ENCODE measurements around the gene OR1C1. TPM values are rescaled to one million over a fixed set of nuclear protein-coding genes. Genes with fewer than 3 reads are reported as not detected.
"Not testable (repeated sequence)": the region's sequence is repeated elsewhere in the genome, so short reads cannot be mapped to it uniquely, and the experiment has no call there.

The OR1C1 gene
- polyA plus RNA-seq, 1 of the 3 experiments (the other 2 are of a cell fraction) = not detected

DNA sequence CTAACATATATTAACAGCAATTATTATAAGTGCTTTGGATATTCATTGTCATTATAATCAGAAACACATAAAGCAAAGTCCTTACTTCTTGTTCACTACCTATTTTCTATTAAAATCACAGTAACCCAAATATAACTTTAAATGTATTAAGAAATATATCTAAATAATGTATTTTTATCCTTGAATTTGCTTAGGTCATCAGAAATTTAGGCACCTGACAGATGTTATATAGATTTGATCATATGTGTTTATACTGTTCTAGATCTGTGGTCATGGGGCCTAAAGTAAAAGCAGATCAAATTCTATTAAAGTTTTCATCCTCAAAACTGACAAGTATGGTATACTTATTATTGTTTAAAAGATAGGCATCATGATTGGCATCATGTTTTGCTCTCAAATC lies 9.2 kb upstream of the OR1C1 start:
- ChIA-PET CTCF (no interaction called here), POLR2A (no interaction called here)
- Histone ChIP-seq H3K4me3 (ENCODE audit: low read depth in 2 of 2, low read length in 1 of 2) (no peak overlapping the region), H3K36me3 (replicated peaks in 1 of 2; ENCODE audit: control insufficient read depth in 1 of 2, insufficient read depth in 2 of 2, low read length in 1 of 2) (no peaks in the 10 kb centered on the region), H3K79me2 (ENCODE audit: insufficient read depth) (no peaks in the 10 kb centered on the region), H4K20me1 (ENCODE audit: insufficient read depth) (no peaks in the 10 kb centered on the region), H3K9me3 (no peaks in the 10 kb centered on the region), H3K27me3 (ENCODE audit: insufficient read depth) (no peaks in the 10 kb centered on the region), H3K9ac (no peak overlapping the region), H3K9me2 (0 out of 2 replicates have a peak, but pooled peaks cover 5% of the 10 kb centered on the region), H2AFZ (ENCODE audit: low read depth) (no peak overlapping the region), H3F3A (replicated peaks; ENCODE audit: insufficient read depth) (no peaks in the 10 kb centered on the region), H3K4me1 (ENCODE audit: control insufficient read depth in 1 of 2, insufficient read depth in 2 of 2, low read depth in 1 of 2, low read length in 1 of 2) (no peaks in the 10 kb centered on the region), H3K4me2 (no peak overlapping the region), H3K27ac (ENCODE audit: low read depth in 2 of 2, low read length in 1 of 2) (no peak overlapping the region)
- no peak for DNase-seq
- no peak for TF ChIP-seq RXRA (IDR thresholded peaks at IDR 0.05; ENCODE audit: borderline replicate concordance, low read depth)
- TF ChIP-seq, protein P1, sequence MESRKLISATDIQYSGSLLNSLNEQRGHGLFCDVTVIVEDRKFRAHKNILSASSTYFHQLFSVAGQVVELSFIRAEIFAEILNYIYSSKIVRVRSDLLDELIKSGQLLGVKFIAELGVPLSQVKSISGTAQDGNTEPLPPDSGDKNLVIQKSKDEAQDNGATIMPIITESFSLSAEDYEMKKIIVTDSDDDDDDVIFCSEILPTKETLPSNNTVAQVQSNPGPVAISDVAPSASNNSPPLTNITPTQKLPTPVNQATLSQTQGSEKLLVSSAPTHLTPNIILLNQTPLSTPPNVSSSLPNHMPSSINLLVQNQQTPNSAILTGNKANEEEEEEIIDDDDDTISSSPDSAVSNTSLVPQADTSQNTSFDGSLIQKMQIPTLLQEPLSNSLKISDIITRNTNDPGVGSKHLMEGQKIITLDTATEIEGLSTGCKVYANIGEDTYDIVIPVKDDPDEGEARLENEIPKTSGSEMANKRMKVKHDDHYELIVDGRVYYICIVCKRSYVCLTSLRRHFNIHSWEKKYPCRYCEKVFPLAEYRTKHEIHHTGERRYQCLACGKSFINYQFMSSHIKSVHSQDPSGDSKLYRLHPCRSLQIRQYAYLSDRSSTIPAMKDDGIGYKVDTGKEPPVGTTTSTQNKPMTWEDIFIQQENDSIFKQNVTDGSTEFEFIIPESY (IDR thresholded peaks at IDR 0.05; ENCODE audit: borderline replicate concordance, low read depth) = no peak
- TF ChIP-seq TAF1 (IDR thresholded peaks at IDR 0.05; ENCODE audit: borderline replicate concordance, low read depth, low read length) = no peak
- TF ChIP-seq, protein P2, sequence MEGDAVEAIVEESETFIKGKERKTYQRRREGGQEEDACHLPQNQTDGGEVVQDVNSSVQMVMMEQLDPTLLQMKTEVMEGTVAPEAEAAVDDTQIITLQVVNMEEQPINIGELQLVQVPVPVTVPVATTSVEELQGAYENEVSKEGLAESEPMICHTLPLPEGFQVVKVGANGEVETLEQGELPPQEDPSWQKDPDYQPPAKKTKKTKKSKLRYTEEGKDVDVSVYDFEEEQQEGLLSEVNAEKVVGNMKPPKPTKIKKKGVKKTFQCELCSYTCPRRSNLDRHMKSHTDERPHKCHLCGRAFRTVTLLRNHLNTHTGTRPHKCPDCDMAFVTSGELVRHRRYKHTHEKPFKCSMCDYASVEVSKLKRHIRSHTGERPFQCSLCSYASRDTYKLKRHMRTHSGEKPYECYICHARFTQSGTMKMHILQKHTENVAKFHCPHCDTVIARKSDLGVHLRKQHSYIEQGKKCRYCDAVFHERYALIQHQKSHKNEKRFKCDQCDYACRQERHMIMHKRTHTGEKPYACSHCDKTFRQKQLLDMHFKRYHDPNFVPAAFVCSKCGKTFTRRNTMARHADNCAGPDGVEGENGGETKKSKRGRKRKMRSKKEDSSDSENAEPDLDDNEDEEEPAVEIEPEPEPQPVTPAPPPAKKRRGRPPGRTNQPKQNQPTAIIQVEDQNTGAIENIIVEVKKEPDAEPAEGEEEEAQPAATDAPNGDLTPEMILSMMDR (IDR thresholded peaks at IDR 0.05) = no peak
- no peak for TF ChIP-seq RFX5 (IDR thresholded peaks at IDR 0.05; ENCODE audit: low read length)
- TF ChIP-seq SIN3A (IDR thresholded peaks at IDR 0.05; ENCODE audit: borderline replicate concordance, low read depth, low read length) = no peak
- TF ChIP-seq, protein P3, sequence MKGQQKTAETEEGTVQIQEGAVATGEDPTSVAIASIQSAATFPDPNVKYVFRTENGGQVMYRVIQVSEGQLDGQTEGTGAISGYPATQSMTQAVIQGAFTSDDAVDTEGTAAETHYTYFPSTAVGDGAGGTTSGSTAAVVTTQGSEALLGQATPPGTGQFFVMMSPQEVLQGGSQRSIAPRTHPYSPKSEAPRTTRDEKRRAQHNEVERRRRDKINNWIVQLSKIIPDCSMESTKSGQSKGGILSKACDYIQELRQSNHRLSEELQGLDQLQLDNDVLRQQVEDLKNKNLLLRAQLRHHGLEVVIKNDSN (IDR thresholded peaks at IDR 0.05; ENCODE audit: borderline replicate concordance, low read depth) = no peak
- TF ChIP-seq, protein P4, sequence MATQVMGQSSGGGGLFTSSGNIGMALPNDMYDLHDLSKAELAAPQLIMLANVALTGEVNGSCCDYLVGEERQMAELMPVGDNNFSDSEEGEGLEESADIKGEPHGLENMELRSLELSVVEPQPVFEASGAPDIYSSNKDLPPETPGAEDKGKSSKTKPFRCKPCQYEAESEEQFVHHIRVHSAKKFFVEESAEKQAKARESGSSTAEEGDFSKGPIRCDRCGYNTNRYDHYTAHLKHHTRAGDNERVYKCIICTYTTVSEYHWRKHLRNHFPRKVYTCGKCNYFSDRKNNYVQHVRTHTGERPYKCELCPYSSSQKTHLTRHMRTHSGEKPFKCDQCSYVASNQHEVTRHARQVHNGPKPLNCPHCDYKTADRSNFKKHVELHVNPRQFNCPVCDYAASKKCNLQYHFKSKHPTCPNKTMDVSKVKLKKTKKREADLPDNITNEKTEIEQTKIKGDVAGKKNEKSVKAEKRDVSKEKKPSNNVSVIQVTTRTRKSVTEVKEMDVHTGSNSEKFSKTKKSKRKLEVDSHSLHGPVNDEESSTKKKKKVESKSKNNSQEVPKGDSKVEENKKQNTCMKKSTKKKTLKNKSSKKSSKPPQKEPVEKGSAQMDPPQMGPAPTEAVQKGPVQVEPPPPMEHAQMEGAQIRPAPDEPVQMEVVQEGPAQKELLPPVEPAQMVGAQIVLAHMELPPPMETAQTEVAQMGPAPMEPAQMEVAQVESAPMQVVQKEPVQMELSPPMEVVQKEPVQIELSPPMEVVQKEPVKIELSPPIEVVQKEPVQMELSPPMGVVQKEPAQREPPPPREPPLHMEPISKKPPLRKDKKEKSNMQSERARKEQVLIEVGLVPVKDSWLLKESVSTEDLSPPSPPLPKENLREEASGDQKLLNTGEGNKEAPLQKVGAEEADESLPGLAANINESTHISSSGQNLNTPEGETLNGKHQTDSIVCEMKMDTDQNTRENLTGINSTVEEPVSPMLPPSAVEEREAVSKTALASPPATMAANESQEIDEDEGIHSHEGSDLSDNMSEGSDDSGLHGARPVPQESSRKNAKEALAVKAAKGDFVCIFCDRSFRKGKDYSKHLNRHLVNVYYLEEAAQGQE (IDR thresholded peaks at IDR 0.05; ENCODE audit: low read depth, low read length) = no peak
- no peak for TF ChIP-seq MEF2A (IDR thresholded peaks at IDR 0.05; ENCODE audit: borderline replicate concordance, low read depth)
- no peak for TF ChIP-seq EP300 (IDR thresholded peaks at IDR 0.05; ENCODE audit: borderline replicate concordance in 1 of 2, low read depth in 1 of 2, low read length in 1 of 2)
- TF ChIP-seq GABPA (IDR thresholded peaks at IDR 0.05; ENCODE audit: low read depth) = no peak
- no peak for TF ChIP-seq RAD21 (IDR thresholded peaks at IDR 0.05; ENCODE audit: low read length)
- TF ChIP-seq NFIC (IDR thresholded peaks at IDR 0.05; ENCODE audit: borderline replicate concordance) = no peak
- no peak for TF ChIP-seq NRF1 (IDR thresholded peaks at IDR 0.05; ENCODE audit: low read depth, low read length)
- TF ChIP-seq, protein P5, sequence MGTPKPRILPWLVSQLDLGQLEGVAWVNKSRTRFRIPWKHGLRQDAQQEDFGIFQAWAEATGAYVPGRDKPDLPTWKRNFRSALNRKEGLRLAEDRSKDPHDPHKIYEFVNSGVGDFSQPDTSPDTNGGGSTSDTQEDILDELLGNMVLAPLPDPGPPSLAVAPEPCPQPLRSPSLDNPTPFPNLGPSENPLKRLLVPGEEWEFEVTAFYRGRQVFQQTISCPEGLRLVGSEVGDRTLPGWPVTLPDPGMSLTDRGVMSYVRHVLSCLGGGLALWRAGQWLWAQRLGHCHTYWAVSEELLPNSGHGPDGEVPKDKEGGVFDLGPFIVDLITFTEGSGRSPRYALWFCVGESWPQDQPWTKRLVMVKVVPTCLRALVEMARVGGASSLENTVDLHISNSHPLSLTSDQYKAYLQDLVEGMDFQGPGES (IDR thresholded peaks at IDR 0.05; ENCODE audit: low read depth, low read length) = no peak

DNA sequence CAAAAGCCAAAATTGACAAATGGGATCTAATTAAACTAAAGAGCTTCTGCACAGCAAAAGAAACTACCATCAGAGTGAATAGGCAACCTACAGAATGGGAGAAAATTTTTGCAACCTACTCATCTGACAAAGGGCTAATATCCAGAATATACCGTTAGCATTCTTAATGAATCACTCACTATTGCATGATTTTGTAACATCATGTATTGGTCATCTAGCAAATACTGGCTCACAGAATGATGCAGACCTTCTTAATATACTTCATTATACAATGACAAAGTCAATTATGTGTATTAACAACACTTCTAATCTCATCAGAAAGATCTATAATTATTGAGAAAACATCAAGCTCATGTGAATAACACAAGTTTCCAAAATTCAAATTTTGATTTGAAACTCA lies 6.0 kb downstream of the OR1C1 start:
- H3K4me3 ChIP-seq (ENCODE audit: low read depth in 2 of 2, low read length in 1 of 2); DNase-seq; H3F3A ChIP-seq (replicated peaks; ENCODE audit: insufficient read depth); H3K9ac ChIP-seq; CTCF ChIA-PET; H3K9me3 ChIP-seq; H3K27ac ChIP-seq (ENCODE audit: low read depth in 2 of 2, low read length in 1 of 2); H3K4me1 ChIP-seq (ENCODE audit: control insufficient read depth in 1 of 2, insufficient read depth in 2 of 2, low read depth in 1 of 2, low read length in 1 of 2); H3K79me2 ChIP-seq (ENCODE audit: insufficient read depth); H3K36me3 ChIP-seq (replicated peaks in 1 of 2; ENCODE audit: control insufficient read depth in 1 of 2, insufficient read depth in 2 of 2, low read length in 1 of 2); H2AFZ ChIP-seq (ENCODE audit: low read depth); H4K20me1 ChIP-seq (ENCODE audit: insufficient read depth); H3K27me3 ChIP-seq (ENCODE audit: insufficient read depth); H3K9me2 ChIP-seq; POLR2A ChIA-PET; H3K4me2 ChIP-seq: not testable (repeated sequence)
- WGBS (ENCODE audit: low lambda C conversion rate) = 0% methylated on average over 1 of the region's 1 CpG
